ENCODE measurements around the gene NEK9.
A peak's percentile ranks its signal among the peaks of the same experiment; 100 is the strongest.
"Not testable (repeated sequence)": the region's sequence is repeated elsewhere in the genome, so short reads cannot be mapped to it uniquely, and the experiment has no call there.

NEK9 gene

GRCh38 chr14:75126679-75127473 is at the start of gene NEK9:
TSS of gene NEK9 (minus strand) at chr14:75127048. CDS start at chr14:75126921, 127 bp downstream.
- DNase-seq = peak; percentile 75

- DNase-seq = peak; percentile 84
These were observed 49.4 kb upstream of the NEK9 start, which contains the start of gene TMED10 for GRCh38 chr14:75176142-75176820. TSS of gene TMED10 (minus strand) at chr14:75176612. CDS start at chr14:75176579, 33 bp downstream.

- no peak for DNase-seq
These were observed 48.9 kb upstream of the NEK9 start for GRCh38 chr14:75175677-75176141.

GRCh38 chr14:75174066-75174465 is 47.2 kb upstream of the NEK9 start:
- DNase-seq = no peak

GRCh38 chr14:75170772-75171171 is 43.9 kb upstream of the NEK9 start:
- no peak for DNase-seq

DNA sequence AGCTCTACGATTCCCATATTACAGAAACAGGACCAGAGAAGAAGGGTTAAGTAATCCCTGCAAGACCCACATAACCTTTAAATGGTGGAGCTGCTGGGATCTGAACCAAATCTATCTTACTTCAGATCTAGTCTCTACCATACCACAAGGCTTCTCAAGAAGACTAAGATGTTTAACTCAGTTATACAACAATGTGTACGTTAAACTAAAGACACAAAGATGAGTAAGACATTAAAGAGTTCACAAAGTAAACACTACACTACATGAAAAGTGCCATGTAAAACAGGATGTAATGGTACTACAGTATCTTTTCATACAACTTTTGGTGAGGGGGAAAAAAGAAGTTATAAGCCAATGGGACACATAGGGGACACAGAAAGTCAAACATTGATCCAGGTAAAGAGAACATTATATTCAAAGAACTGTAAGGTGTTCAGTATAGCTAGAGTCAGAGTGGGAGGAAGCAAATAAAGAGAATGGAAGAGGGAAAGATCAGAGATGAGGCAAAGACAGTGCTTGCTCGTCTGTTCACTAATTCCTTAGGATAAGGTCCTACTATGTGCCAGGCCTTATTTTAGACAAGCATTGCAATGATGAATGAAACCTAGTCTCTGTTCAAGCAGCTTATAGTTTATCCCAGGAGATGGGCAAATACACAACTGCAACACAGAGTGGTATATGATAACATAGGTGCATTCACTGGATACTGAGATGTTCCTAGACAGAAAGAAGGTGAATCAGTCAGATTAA is 41.9 kb upstream of the NEK9 start:
- DNase-seq = no peak

DNA sequence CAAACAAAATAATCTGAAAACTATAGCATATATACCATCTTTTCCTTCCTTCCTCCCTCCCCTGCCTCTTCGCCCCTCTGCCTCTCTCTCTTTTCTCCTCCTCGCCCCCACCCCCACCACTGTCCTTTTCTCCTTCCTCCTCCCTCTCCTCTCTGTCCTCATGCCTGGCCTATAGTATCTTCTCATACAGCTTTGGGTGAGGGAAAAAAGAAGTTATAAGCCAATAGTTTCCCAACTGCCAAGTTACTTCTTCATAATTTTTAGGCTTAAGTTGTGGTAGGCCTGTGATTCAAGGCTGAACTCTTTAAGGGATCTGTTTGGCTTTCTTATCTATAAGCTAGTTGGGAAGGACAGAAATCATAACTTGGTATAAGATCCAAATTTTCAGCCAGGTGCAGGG is 40.5 kb upstream of the NEK9 start:
- no peak for DNase-seq

GRCh38 chr14:75165586-75166391 is 38.9 kb upstream of the NEK9 start:
- DNase-seq = no peak

DNA sequence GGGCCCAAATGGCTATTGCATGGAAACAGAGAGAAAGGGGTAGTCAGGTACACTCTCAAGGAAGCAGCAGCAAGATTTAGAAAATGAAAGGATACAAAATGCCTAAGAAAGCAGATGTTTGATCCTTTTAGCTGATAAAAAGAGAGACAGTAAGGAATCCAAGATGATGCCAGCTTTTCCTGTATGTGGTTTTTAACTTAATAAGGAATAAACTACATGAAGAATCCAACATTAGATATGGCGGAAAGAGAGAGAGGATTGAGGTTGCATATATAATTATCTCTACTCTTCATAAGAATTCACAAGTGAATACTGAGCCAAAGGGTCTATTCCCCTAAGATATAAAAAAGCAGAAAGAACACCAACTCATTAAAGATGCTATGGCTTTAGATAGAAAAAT is 38.0 kb upstream of the NEK9 start:
- DNase-seq = no peak

DNA sequence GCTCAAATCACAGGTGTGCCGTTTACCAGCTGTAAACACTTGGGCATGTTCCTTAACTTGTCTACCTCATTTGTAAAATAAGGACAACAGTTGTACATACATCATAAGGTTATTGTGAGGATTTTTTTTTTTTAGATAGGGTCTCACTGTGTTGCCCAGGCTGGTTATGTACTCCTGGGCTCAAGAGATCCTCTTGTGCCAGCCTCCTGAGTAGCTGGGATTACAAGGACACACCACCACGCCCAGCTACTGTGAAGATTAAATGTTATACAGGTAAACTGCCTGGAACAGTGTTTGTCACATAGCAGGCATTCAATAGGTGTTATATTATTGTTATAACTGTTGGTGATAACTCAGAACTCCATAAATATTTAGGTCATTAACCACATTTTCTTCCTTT is 36.8 kb upstream of the NEK9 start:
- no peak for DNase-seq

DNA sequence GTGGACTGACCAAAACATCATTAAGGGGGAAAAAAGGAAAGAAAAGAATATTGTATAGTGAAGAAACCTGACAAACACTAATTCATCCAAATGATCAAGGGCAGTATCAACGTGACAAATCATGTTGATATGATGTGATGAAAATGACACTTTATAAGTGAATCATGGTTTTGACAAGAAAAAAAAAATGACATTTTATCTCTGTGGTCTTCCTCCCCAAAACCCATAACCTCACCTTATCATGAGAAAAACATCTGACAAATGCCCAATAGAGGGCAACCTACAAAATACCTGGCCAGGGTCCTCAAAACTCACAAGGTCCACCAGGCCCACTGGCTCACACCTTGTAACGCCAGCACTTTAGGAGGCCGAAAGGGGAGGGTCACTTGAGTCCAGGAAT is 35.8 kb upstream of the NEK9 start:
- no peak for DNase-seq

GRCh38 chr14:75158843-75159614 is 32.2 kb upstream of the NEK9 start:
- DNase-seq = no peak

GRCh38 chr14:75156901-75157300 is 30.1 kb upstream of the NEK9 start:
- DNase-seq = no peak

DNA sequence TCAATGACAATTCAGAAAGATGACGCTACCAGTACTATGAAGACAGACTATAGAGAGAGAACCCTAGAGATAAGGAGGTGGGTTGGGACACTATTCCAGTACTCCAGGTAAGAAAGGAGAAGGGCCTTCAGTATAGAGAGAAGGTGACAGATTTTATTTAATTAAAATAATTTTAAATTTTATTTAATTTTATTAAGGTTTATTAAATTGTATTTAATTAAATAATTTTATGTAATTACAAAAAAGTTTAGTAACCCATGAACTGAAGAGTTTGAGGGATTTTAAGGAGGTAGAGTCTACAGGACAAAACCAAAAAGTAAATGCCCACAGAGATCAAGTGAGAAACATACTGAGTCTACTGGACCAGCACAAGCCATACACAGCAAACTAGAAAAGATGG is 29.3 kb upstream of the NEK9 start:
- no peak for DNase-seq

DNA sequence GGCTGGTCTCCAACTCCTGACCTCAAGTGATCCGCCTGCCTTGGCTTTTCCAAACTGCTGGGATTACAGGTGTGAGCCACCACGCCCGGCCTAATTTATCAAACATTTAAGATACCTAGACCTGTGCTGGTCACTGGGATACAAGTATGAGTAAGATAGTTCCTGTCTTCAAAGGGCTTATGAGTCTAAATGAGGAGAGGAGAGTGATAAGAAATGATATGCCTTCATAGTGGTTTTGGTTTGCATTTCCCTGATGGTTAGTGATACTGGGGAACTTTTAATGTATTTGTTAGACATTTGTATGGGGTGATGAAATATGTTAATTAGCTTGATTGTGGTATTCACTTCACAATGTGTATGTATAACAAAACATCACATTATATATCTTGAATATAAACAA is 28.3 kb upstream of the NEK9 start:
- no peak for DNase-seq

- DNase-seq = no peak
These were observed 26.4 kb upstream of the NEK9 start for GRCh38 chr14:75153295-75153694.

DNA sequence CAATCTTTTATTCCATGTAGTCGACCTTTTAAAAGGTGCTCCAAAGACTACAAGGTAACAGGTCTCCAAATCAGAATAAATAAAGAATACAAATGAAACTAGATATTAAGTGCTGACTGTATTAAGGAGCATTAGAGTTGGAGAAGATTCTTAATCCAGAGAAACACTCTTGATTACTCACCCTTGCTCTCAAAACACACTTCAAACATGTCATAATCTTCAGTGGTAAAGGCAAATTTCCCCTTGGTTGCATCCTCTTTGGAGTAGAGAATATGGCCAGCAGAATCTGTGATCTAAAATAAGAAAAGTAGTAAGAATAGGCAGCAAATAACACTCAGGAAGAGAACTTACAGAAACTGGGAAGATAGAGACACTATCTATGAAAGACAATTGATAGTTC is 25.0 kb upstream of the NEK9 start:
- DNase-seq = no peak

DNA sequence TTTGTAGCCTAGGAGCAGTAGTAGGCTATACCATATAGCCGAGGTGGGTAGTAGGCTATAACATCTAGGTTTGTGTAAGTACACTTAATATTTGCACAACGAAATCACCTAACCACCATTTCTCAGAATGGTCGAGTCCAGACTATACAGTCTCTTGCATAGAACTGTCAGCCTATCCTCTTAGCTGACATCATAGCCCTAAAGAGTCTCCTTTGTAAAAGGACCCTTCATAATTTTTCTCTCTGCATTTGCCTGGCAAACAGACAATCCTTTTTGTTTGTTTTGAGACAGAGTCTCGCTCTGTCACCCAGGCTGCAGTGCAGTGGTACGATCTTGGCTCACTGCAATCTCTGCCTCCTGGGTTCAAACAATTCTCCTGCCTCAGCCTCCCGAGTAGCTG is 23.8 kb upstream of the NEK9 start:
- not testable (repeated sequence) for DNase-seq

GRCh38 chr14:75150150-75150549 is 23.3 kb upstream of the NEK9 start:
- no peak for DNase-seq

DNA sequence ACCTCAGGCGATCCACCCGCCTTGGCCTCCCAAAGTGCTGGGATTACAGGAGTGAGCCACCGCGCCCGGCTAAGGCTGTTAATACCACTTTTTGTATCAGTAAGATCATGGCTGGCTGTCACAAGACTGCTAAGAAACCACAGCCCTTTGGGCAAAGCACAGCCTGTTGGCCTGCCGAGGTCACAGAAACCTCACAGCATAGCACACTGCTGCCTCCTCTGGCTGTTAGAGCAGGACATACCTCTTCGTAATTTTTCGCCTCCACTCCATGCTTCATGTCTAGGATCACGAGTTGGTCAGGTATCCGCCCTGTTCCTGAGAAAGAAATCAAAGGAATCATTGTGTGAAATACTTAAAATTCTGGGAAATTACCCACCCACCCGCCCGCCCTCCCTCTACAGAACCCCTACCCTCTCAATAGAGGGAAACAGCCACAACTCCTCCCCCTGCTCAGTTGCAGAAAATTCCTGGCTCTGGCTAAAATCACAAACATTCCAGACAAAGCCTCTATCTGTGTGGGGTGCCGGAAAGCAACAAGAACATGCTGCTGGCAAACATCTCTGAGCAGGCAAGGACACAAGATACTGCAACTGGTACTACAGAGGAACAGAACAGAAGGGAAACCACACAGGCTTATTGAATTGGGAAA is 20.7 kb upstream of the NEK9 start:
- DNase-seq = no peak

- DNase-seq = no peak
These were observed 18.1 kb upstream of the NEK9 start for GRCh38 chr14:75144944-75145343.
